GM19463 (cell line): ENCODE results near the gene INPP4B.

Experiments
- ATAC-seq: cut with Tn5 transposase; IDR thresholded peaks from one replicate; pipeline ENCODE4 v1.9.1; 2021; ENCODE audit warnings: mild to moderate bottlenecking, moderate library complexity; ENCODE audit not compliant: unreplicated experiment

Gene INPP4B

DNA sequence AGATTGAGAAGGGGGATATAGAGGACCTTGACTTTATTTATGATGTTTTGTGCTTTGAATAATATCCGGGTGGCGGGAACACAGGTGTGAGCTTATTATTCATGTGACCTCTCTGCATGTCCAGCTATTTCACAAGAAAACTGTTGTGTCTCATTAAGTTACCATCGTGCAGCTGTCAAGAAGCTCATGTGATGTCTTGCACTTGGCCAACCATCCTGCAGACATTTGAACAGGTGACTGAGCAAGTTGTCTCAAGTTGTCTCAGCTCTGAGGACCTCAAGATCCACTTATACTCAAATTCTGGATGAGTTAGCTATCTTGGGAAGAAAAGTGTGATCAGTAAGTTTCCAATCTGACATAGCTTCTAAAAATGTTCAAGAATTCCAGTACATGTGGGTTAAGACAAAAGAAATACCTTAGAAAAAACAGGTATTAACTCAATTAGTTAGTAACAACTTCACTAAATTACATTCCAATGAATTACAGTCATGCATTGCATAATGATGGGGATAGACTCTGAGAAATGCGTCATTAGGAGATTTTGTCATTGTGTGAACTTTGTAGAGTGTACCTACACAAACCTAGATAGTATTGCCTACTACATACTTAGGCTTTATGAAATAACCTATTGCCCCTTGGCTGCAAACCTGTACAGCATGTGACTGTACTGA lies 462.2 kb downstream of the INPP4B start:
- ATAC-seq = no peak

DNA sequence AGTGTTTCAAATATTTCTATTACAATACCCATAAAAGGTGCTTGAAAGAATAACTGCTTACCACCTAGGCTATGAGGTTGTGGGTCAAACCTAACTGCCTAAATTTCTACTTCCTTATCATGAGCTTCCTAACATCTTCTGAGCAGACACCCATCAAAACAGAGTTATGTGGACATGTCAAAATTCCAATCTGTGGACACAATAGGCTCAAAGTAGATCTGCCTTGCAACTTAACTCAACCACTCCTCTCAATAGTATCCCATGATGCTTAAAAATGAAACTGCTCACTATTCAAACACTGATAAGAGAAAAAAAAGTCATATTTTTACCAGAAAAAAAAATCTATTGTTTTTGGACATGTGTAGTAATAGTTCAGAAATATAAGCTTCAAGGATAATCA lies 462.7 kb downstream of the INPP4B start:
- ATAC-seq = no peak

GRCh38 chr4:142380052-142380602 lies 466.0 kb downstream of the INPP4B start:
- ATAC-seq = no peak

DNA sequence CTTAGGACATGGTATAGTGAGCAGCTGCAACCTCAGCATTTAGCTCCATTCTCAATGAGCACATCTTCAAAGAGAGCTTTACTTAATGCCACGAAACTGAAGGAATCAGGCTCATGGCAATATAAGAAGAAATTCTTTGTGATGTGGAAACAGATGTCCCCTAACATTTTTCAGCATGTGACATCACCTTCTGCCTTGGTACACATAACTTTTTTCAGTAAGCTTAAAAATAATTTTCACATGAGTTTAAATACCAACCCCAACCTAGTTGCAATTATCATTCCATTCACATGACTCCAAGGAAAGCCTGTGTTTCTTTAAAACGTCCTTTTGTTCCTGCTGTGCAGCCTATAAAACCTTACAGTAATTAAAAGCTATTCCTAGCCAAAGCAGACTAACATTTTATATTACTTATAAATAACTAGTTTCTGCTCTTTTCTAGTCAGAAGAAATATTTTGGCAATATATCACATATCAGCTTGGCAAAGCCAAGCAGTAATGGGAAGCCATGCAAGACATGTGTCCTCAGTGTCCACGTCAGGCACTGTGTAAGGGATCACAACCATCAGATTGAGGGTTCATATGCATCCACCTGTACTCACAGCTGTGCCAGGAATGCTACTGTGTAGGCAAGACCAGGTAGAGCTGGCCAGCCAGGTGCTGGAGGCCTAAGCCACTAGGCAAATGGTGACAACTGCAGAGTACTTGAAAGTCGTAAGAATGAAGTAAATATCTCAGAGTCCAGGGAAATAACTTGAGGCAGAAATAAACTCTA lies 466.6 kb downstream of the INPP4B start:
- ATAC-seq = no peak

- no peak for ATAC-seq
These were observed 467.9 kb downstream of the INPP4B start for GRCh38 chr4:142378179-142378578.

- ATAC-seq = peak; percentile 69
These were observed 468.6 kb downstream of the INPP4B start for GRCh38 chr4:142377342-142378091.

DNA sequence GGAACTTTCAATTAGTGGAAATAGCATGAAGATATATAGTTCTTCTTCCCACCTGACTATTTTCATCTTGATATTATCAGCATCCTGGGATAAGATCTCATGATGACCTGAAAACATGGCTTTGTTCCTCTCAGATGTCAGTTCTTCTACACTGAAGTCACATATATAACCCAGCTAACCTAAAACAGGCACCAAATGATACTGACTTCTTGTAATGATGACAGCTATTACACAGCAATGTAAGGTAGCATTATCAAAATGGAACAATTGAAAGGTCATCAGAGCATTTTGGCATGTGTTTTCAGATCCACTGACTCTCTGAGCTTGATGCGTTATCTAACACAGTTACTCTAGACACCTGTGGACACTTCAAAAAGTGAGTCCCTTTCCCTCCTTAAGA lies 469.9 kb downstream of the INPP4B start:
- no peak for ATAC-seq

DNA sequence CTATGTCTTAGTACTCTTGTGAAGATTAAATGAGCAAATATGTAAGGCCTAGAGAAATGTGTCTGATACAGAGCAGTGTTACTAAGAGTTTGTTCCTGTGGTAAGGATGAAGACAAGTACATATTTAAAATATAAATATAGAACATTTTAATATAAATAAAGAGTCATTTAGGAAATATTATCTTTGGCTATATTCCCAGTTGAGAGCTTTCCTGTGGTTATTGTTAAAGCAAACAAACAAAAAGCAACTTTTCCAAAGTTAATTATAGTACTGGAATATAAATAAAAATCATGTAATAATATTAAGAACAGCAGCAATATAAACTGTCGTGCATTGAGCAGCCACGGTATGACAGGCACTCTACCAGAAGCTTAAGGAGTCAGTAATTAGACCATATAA lies 472.5 kb downstream of the INPP4B start:
- no peak for ATAC-seq

GRCh38 chr4:142372530-142373260 lies 473.4 kb downstream of the INPP4B start:
- ATAC-seq = no peak

DNA sequence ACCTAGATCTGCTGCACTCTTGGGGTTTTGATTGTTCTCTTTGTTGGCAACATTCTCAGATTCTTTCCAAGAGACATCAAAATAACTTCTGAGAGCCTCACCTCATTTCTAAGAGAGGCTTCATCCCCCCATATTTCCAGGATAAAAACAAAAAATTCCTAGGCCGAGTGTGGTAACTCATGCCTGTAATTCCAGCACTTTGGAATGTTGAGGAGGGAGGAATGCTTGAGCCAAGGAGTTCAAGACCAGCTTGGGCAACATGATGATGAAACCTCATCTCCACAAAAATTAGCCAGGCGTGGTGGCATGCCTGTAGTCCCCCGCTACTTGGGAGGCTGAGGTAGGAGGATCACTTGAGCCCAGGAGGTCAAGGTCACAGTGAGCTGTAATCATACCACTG lies 477.0 kb downstream of the INPP4B start:
- no peak for ATAC-seq

DNA sequence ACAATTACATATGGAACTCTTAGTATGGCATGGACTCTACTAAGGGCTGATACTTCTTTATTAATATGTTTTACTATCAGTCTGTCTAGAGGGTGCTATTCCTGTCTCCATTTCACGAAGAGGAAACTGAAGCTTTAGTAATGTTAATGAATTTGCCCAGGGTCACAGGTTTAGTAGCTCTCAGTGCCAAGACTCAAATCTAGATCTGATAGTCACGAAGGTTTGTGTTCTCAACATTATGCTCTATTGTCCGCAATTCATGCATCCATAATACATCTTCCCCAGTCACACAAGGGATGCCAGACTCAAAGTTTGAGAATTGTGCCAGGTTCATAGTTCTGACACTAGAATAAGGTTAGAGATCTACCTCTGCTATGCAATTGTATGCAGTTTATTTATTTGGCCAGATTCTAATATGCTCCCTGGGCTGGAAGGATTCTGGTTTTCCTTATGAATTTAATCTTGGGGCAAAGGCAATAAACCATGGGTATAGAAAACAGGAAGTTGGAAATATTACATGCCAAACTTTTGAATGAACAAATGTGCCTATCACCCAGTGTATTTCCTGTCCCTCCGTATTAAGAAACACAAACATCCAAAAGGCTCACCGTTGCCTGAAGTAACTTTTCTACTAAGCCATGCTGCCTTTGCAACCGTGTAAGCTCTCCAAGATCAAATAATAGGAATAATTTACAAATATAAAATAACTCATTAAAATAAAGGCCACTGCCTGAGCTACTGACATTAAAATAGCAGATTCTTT lies 478.5 kb downstream of the INPP4B start:
- ATAC-seq = no peak

DNA sequence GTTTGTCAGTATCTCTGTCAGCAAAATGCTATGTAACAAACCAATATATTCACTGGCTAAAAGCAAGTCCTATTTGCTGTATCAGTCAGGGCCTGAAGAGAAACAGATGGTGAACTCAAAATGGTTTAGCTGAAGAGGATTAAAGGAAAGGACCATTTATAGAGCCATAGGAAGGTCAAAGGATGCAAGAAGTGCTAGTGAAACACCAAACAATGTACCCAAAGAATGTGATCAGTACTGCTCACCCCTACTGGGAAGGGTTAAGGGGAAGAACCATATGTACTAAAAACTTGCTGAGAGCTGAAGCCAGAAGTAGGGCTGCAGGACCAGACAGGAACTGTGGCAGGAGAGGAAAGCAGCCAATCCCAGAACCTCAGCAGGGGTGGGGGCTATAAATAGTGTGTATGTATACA lies 479.3 kb downstream of the INPP4B start:
- ATAC-seq = no peak

DNA sequence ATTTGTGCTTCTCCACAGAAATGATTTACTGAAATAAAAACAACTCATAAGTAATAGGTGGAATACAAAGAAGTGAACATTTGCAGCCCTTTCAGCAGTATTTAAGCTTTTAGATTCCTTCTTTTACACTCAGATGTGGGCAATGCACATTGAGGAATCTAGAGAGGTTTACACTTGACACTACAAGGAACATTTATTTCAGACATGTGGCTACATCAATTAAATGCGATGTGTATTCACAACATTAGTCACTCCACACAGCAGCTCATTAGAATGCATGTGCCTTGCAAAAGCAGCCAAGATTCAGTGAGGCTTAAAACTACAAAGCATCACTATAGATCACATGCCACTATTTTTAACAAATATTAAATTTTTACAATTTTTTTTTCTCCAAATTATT lies 480.7 kb downstream of the INPP4B start:
- ATAC-seq = no peak

DNA sequence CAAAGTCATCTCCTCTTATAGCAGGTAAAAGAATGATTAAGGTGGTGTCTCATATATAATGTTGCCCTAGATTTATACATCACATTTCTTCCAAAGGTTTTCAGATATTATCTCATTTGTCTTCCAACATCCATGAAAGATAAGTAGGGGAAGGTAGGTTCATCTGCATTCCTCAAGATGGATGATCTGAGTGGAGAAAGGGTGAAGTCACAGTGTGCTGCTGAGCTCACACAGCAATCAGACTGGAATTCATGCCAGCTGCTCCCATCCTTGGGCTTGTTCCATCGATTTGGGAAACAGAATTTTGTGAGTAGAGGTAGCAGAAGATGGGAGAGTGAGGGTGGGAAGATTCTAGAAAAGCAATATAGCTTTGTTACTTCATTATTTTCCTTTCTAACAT lies 482.4 kb downstream of the INPP4B start:
- ATAC-seq = no peak

- no peak for ATAC-seq
These were observed 484.1 kb downstream of the INPP4B start for GRCh38 chr4:142361981-142362380.

DNA sequence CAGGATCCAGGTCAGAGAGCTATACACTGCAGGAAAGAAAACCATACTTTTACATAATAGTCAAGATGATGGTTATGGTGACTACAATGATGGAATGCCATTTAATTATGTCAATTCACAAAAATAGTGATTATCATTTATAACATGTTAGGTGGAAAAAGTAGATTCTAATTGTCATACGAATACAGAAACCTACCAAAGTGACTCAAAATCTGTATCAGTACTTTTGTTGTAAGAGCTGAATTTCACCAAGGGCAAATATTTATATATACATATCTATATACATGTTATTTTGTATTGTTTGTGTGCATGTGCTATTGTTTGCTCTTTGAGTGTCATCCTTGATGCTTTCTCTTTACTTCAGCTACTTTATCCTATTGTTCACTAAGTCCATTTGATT lies 485.4 kb downstream of the INPP4B start:
- ATAC-seq = no peak

- ATAC-seq = no peak
These were observed 487.4 kb downstream of the INPP4B start for GRCh38 chr4:142358656-142359055.

DNA sequence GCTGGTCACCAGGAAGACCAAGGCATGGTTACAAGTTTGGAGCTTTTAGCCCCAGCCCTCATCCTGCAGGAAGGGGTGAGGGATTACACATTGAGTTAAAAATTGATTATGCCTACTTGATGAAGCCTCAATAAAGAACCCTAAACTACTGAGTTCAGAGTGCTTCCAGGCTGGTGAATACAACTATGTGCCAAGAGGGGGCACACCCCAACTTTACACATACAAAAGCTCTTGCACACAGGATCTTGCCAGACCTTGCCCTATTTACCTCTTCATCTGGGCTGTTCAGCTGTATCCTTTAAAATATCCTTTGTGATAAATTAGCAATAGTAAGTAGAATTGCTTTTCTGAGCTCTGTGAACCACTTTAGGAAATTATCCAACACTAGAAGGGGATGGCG lies 489.3 kb downstream of the INPP4B start:
- no peak for ATAC-seq

DNA sequence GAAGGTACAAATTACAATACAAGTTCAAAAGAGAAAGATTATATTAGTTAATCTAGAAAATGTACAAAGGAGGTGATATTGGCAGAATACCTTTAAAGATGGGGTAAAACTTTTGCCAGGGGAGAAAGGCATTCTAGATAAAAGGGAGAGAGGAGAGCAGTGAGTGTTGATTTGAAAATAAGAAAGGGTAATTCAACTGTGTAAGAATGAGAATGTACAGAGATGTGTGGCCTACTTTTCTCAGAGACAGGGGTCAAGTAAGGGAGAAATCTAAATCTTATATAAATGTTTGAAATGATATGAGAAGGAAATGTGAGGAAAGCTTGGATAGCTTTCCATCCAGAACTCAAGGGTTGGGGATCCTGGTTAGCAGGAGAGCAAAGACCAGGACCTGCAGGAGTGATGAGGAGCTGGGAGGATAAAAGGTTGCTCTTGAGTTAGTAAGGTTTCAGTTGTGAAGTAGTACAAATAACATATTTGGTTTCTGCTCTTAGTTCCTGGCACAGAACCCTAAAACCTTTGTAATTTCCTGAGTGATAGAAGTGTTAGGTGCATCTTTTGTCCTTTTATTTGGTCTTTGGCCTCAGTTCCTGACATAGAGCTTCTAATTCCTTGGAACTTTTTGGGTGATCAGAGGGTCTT lies 489.9 kb downstream of the INPP4B start:
- no peak for ATAC-seq
